GM12892 (cell line): ENCODE results near the gene TULP4.
A peak's percentile ranks its signal among the peaks of the same experiment; 100 is the strongest.

Experiments
- DNase-seq: peaks from one replicate; pipeline ENCODE4 v3.0.0; 2011; ENCODE audit not compliant: insufficient read length
- FAIRE-seq: peaks from 2 replicates; lab custom pipeline; 2011; peaks lifted over from hg19 to GRCh38; lab: Jason Lieb, UNC
- POLR2A ChIP-seq: IDR thresholded peaks from 2 replicates; pipeline ENCODE4 v1.6.1; 2011; ENCODE audit warnings: low read depth, low read length, control low read depth
- POLR2AphosphoS5 ChIP-seq: IDR thresholded peaks from 2 replicates; pipeline ENCODE4 v1.6.1; 2011; ENCODE audit warnings: low read depth, low read length, control low read depth
- TAF1 ChIP-seq: IDR thresholded peaks from 2 replicates; pipeline ENCODE4 v1.6.1; 2011; ENCODE audit warnings: low read depth, mild to moderate bottlenecking, control low read depth, low read length, borderline replicate concordance

Gene TULP4

GRCh38 chr6:158357570-158358216 lies 45.4 kb downstream of the TULP4 start:
- peak; percentile 69 for FAIRE-seq

GRCh38 chr6:158358450-158359077 lies 46.3 kb downstream of the TULP4 start:
- no peak for TF ChIP-seq POLR2AphosphoS5
- no peak for TF ChIP-seq POLR2A
- TF ChIP-seq TAF1, result no peak
- FAIRE-seq (no peak), DNase-seq (no peak)

More at GRCh38 chr6:158357570-158358216, 45.4 kb downstream of the TULP4 start:
- DNase-seq, result peak; percentile 36
- TF ChIP-seq POLR2AphosphoS5, result no peak
- no peak for TF ChIP-seq TAF1
- no peak for TF ChIP-seq POLR2A

- DNase-seq (no peak), FAIRE-seq (no peak)
- TF ChIP-seq POLR2A (no peak), POLR2AphosphoS5 (no peak), TAF1 (no peak)
Observed at GRCh38 chr6:158361068-158361467, 48.8 kb downstream of the TULP4 start.

GRCh38 chr6:158361961-158362669 lies 49.9 kb downstream of the TULP4 start:
- no peak for FAIRE-seq
- TF ChIP-seq TAF1, result no peak
- no peak for TF ChIP-seq POLR2A
- DNase-seq, result no peak

- FAIRE-seq (no peak), DNase-seq (no peak)
- TF ChIP-seq POLR2A, result no peak
- TF ChIP-seq TAF1, result no peak
- no peak for TF ChIP-seq POLR2AphosphoS5
Observed at GRCh38 chr6:158366363-158366762, 54.1 kb downstream of the TULP4 start.

GRCh38 chr6:158367816-158368215 lies 55.6 kb downstream of the TULP4 start:
- no peak for TF ChIP-seq POLR2A
- no peak for TF ChIP-seq POLR2AphosphoS5
- no peak for TF ChIP-seq TAF1
- no peak for DNase-seq
- FAIRE-seq, result no peak

- DNase-seq, result no peak
- no peak for FAIRE-seq
- no peak for TF ChIP-seq TAF1
- no peak for TF ChIP-seq POLR2A
- TF ChIP-seq POLR2AphosphoS5, result no peak
Observed at GRCh38 chr6:158369241-158369640, 57.0 kb downstream of the TULP4 start.

- no peak for FAIRE-seq
Observed at GRCh38 chr6:158370805-158371204, 58.5 kb downstream of the TULP4 start.

GRCh38 chr6:158371261-158371660 lies 59.0 kb downstream of the TULP4 start:
- no peak for DNase-seq
- peak; percentile 14 for FAIRE-seq
- no peak for TF ChIP-seq TAF1

More at GRCh38 chr6:158370805-158371204, 58.5 kb downstream of the TULP4 start:
- TF ChIP-seq POLR2AphosphoS5, result no peak
- no peak for TF ChIP-seq TAF1
- TF ChIP-seq POLR2A, result no peak
- no peak for DNase-seq

- FAIRE-seq, result peak; percentile 63
- DNase-seq, result no peak
- TF ChIP-seq TAF1 (no peak), POLR2A (no peak), POLR2AphosphoS5 (no peak)
Observed at GRCh38 chr6:158372574-158372973, 60.3 kb downstream of the TULP4 start.

- no peak for TF ChIP-seq POLR2AphosphoS5
- no peak for TF ChIP-seq POLR2A
- TF ChIP-seq TAF1, result no peak
- DNase-seq (no peak), FAIRE-seq (no peak)
Observed at GRCh38 chr6:158373214-158373613, 60.9 kb downstream of the TULP4 start.
